ENCODE results near the gene SLC22A3. TPM values are rescaled to one million over a fixed set of nuclear protein-coding genes. Genes with fewer than 3 reads are reported as not detected.

SLC22A3 gene
- total RNA-seq: not detected in 2 replicates

GRCh38 chr6:160348223-160349019 lies at the start of gene SLC22A3:
SLC22A3 (plus strand) TSS chr6:160348378; CDS start chr6:160348420, 42 bp downstream.

Other genes starting within 250 kb of the SLC22A3 start
- gene SLC22A1, start 226.6 kb upstream of the SLC22A3 start, total RNA-seq: not detected in 2 replicates
- not detected in 2 replicates for gene SLC22A2, start 89.6 kb upstream of the SLC22A3 start, total RNA-seq

Data from myometrial cell (primary cell).